H4 (cell line): ENCODE results near the gene TAPT1. TPM values are rescaled to one million over a fixed set of nuclear protein-coding genes. Genes with fewer than 3 reads are reported as not detected.
A peak's percentile ranks its signal among the peaks of the same experiment; 100 is the strongest.

Experiments used
- DNase-seq: peaks from one replicate; pipeline ENCODE4 v3.0.0-alpha.2; 2015; ENCODE audit warnings: low spot score
- total RNA-seq: library from RNA; depleted of rRNA; stranded (reverse); fragments of >200 nt; shearing (Covaris generic); gene quantifications from 2 replicates; pipeline ENCODE4 v1.2.3, GENCODE V29; 2014

The TAPT1 gene
- total RNA-seq, 1 experiment from 2014 or later: 18.6 TPM

DNA sequence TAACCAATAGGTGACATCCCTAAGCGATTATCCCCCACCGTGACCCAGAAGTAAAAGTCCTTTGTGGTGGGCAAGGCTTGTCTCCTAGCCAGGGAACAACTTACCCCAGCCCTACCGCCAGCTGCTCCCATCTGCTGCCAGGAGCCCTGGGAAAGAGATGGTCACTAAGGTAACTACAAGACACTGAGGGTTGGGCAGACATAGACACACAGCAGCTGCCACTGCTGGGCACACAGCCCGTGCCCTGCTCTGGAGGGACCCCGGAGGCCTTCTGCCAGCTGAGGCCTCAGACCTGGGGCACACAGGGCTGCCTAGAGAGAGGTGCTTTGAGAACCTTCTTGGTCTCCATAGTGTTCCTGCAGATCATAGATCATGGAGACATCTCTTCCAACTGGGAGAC is 89.4 kb downstream of the TAPT1 start:
- DNase-seq: no peak

DNA sequence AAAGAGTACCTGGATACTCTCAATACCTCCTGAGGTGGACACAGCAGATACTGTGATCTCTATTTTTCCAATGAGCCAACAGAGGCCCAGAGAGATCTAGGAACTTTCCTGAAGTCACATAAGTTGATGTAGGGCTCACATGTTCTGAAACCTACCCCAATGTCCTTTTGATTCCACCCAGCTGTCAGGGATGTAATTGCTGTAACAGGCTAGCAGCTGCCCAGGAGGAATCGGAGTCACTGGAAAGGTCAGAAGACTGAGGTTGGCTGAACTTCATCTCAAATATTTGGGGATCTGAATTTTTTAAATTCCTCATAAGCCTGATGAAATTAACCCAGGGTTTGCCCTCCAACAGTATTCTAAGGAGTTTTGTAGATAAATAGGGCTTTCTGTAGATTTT is 90.0 kb downstream of the TAPT1 start:
- no peak for DNase-seq

DNA sequence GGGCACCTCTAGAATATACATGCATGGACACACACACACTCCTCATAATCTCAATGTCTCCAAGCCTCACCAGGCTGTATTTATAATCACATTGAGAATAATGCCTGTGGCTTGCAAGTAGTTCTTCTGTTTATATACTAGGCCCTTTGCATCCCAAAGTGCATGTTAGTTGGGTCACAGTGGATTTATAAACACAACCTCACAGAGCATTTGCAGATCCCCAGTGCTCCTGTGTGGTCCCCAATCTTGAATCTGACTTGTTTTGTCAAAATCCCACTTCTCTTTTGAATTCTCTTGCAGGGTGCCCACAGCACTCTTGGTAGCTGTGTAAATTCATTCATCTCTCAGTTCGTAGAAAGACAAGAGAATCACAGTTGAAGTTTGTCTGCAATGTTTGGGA is 92.9 kb downstream of the TAPT1 start:
- DNase-seq: peak; percentile 49

DNA sequence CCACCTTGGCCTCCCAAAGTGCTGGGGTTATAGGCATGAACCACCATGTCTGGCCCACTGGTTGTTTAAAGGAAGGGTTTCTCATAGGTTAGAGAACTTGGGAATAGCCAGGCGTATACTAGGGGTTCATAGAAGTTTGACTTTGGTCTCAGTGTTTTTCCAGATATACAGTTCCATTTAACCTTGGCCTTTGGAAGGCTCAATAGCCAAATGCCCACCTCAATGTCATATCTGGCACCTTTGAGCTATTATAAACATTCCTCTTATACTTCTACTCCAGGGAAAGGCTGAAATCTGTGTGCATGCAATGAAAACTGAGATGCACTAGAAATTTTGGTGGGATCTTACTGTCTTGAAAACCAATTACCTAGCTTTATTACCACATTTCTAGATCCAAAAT is 95.0 kb downstream of the TAPT1 start:
- no peak for DNase-seq

DNA sequence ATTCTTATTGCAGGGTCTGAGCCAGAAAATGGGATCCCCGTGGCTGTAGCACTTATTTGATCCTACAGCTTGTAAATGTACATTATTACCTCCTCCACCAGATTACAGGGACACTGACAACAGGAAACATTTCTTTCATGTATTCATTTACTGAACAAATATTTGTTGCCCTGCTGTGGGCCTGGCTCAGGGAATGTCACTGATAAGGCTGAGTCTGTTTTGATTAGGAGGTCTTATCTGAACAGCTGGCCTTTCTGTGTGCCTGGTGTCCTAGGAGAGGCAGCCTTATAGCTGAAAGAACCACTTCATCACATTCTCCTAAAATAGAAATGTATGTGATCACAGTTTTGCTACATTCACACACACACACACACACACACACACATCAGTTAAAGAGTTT is 96.9 kb downstream of the TAPT1 start:
- no peak for DNase-seq

DNA sequence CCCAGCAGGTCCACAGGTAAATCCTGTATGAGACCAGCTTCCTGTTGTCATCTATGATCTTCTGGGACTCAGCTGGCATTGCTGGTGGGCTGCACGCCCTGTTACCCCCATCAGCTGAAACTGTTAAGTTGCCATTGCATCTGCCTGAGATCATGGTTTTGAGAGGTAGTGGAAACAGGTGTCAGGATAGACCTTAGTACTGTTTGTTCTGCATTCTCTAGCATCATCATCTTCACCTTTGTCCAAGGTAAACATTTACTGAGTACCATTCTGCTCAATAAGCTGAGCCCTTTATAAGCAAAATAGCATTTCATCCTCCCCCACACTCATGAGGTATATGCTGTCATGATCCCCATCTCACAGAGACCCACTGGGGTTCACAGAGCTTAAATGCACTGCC is 99.6 kb downstream of the TAPT1 start:
- DNase-seq: no peak

DNA sequence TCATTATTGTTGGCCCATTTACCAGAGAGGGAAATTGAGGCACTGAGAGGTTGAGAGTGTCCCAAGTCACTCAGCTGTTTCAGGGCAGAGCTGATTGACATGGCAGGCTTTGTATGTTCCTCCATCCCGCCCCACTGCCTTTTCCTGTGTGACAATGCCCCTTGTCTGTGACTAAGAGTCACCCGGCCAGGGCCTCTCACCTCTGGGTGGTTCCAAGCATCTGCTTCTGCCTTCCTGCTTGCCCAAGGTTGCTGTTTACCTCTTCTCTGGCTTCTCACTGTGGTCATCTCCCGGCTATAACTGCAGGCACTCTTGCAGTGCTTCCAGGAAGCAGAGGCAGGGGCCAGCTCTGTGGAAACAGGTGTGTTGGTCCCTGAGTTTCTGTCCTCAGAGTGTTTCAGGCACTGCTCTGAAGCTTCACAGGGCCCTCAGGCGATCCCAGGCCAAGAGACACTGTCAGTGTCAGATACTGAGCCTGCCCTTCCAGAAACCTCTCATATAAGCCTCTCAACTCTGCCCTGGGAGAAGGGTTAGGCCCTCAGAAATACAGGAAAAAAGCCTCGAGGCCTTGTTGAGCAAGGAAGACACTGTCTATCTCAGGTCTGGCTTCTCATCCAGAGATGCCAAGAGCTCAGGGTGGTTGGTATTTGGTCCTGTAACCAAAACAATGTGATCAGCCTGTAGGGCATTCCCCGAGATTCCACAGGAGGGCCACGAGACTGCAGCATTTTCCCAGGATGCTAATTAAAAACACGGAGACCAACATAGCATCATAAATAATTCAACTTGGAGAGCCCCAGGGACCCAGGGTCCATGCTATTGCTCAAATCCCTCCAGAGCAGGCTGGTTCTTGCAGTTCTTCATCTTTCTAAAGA is 100.5 kb downstream of the TAPT1 start:
- DNase-seq: no peak

DNA sequence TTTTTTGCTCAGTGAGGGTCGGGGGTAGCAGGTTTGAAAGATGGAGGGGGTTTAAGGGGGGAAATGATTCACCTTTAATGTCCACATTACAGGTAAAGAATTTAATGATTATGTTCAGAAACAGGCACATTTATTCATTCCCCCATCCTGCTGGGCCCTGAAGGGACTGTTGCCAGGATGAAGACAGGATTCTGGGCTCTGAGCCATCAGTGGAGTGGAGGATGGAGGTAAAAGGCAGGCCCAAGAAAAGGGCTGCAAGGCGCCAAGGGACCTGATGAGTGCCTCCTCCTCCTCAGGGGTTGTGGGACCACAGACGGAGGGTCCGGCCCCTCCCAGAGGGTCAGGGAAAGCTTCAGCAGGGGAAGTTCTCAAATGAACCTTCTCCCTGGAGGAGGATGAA is 102.0 kb downstream of the TAPT1 start:
- no peak for DNase-seq

DNA sequence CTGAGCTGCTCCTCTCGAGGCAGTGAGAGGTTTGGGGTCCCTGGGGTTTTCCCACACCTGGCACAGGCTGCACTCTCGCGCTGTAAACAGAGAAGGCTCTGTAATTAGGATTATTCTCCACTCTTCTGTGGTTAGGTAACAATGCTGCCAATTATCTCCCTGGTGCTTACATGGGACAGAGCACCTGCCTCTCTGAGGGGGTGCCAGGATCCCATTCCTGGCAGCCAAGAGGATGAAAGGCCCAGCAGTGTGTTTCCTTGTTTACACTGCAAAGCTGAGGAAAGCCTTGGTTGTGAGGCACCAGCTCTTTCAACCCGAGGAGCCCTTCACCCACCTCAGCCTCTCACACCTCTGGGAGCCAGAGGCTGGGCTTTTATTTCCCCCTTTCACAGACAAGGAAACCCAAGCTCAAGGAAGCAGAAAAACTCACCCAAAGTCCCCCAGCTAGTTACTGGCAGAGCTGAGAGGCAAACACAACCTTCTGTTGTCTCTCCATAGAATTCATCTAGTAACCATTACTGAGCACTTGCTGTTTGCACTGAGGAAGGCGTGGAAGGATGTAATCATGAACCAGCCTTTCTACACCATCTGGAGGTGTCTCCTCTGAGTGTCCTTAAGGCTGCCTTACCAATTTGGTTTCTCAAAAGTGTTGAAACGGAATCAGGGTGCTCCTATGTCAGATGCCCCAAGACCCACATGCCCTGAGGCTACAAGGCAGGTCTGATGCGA is 102.8 kb downstream of the TAPT1 start:
- DNase-seq: no peak

DNA sequence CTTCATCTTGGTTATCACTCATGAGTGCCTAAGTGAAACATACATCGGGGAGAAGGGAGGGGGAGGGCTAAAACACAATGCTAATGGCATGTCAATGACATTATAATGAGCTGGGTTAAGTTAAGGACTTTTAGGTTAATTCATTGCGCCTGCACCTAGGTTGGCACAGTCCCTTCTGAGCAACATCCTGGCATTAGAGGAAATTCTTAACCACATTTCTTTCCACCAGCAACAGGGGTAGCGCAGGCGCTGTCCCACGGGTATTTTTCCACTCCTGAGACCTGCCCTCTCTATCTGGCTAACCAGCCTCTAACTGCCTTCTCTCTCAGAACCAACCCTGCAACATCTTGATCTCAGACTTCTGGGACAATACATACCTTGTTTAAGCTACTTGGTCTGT is 103.5 kb downstream of the TAPT1 start:
- DNase-seq: no peak

DNA sequence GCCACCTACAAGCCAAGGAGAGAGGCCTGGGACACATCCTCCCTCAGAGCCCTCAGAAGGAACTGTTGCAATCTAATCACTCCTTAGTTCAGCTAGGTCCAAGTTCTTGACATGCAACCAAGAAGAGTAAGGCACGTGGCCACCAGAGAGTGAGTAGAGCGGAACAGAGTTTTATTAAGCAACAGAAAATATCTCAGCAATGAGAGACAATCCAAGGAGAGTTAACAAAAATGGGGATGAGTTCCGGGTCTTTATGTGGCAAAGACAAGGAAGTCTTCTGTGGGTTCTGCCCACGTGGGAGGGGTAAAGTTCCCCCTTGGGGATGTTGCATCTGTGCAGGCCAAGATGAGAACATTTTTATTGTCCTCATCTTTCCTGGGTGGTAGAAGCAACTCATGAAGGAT is 104.0 kb downstream of the TAPT1 start:
- no peak for DNase-seq

DNA sequence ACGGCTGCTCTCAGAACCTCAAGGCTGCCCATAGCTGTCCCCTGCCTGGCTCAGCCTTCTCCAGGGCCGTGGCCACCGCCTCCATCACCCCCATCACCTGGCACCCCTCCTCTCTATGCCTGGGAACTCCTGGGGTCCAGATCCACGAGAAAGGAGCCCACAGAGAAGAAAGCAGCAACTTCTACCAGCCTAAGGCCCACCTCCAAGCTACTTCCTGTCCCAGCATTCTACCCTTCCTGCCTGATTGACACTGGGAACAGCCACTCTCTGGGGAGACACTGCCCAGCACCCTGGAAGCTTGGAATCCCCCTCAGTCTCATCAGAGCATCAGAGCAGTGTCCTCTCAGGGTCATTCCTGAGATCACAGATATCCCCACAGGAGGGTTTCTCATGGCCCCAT is 105.6 kb downstream of the TAPT1 start:
- DNase-seq: no peak

DNA sequence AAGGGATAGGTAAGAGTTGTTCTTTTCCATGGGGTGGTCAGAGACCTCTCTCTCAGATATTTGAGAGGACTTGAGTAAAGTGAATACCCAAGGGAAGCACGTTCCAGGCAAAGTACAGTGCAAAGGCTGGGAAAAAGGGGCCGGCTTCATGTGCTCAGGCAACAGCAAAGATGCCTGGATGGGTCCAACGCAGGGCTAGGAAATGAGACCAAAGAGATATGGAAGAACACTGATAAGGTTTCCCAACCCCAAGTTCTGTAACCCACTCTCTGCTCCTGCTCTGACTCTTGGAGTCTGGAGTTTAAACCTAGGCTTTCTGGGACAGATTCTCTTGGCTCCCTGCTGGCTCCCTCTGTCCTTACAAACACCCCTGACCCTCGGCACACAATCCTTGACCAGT is 106.3 kb downstream of the TAPT1 start:
- DNase-seq: no peak

DNA sequence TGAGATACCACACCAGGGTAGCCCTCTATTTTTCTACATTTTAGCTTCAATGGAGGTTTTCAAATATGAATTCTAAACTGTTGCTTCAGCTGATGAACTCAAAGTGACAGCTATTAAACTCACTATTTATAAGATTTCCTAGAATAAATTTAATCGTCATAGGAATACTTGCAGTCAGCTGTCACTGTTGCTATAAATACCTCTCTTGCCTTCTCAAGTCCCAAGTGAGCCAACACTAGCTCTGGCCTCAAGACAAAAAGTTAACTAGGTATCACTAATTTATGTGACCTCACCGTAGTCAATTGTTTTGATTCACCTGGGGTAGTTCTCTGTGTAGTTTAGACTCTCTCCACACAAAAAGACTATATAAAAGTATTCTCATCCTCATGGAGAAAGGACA is 108.2 kb downstream of the TAPT1 start:
- no peak for DNase-seq

DNA sequence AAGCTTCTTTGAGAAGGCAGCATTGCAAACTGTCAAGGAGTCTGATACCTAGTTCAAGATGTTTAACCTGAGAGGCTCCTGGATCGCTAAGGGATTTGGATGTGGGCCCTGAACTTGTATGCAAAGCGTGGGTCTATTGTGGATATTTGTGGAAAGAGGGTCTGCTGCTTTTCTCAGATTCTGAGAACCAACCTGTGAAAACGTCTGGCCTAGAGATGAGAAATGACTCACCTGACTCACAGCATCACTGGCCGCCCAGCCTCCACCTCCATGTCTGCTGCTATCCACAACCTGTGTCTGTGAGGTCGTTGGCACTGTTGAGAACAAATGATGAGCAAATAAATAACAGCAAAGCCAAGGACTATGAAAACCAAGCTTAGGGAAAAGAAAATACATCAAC is 109.1 kb downstream of the TAPT1 start:
- DNase-seq: no peak

DNA sequence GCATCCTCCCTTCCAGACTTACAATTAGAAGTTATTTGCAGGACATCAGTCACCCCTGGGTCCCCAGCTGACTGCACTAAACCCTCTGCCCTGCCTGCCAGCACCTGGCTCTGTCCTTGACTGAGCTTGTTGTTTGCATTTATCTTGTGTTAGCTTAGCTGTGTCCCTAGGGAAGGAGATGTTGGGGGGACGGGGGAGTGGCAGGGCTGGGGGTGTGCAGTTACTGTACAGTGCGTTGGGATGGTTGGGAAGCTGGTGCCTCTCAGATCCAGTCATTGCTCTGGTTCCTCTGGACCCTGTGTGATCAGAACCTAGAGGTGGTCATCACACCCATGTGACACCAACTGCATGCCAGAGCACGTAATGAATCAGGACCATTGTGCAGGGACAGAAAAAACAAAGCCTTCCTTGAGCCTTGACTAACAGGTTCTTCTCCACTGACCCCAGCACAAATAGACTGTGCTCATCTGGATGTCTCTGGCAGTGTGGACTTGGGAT is 109.7 kb downstream of the TAPT1 start:
- DNase-seq: no peak

DNA sequence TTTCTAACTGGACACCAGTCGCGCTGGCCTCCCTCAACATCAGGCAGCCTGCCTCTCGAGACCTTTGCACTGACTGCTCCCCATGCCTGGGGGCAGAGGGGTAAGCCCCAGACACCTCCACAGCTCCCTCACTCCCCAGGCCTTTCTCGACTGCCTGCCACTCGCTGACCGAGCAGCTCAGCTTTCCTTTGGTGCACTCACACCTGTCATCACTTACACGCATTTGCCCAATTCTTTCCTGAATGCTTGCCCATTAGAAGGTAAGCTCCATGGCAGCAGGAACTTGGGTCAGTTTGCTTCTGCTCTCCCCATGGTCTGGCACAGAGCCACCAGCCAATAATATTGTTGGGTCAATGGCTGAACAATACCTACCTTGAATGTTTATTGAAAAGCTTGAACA is 110.3 kb downstream of the TAPT1 start:
- no peak for DNase-seq

DNA sequence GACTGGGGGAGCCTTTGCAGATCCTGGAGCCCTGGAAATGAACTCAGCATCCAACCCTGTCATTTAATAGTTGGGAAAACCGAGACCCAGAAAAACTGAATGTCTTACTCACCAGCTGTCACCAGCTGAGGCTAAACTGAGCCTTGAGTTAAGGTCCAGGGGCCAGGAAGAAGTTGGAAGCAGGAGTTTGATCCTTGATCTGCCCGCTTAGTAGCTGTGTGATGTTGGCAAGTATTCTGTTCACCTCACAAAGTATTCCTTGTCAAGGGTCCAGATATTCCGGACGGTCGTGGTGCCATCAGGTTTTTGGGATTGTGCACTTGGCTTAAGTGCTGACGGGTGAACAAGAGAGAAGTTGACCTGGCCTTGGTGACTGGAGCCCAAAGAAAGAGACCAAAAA is 111.7 kb downstream of the TAPT1 start:
- no peak for DNase-seq

DNA sequence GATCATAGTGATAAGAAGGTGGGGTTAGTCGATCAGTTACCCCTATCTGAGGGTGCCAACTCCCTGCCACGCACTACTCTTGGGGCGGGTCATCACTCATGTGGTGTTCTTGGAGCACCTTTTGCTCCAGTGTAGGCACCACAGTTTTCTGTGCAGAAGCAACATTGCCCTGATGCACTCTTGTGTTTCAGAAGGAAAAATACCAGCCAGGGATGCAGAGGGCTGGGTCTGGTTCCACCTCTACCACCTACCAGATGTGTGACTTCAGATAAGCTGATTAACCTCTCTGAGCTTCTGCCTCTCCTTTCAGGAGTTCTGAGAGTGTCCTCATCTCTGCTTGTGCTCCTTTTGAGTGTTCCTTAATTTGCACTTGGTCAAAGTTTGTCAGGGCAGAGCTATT is 112.5 kb downstream of the TAPT1 start:
- DNase-seq: no peak

DNA sequence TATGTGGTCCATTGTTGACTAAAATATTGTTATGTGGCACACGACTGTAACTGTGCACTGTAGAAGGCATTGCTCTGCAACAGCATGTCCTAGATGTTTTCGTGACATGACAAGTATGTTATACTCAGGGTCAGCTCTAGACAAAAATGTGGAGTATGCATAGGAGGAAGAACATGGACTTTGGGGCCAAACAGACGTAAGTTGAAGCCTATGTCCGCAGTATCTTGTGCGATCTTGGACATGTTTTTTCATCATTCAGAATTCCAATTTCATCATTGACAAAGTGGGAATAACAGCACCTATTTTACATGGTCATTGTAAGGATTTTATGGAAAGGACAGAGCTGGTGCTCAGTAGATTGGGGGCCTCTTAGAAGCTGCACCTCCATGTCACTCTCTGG is 114.7 kb downstream of the TAPT1 start:
- DNase-seq: no peak

DNA sequence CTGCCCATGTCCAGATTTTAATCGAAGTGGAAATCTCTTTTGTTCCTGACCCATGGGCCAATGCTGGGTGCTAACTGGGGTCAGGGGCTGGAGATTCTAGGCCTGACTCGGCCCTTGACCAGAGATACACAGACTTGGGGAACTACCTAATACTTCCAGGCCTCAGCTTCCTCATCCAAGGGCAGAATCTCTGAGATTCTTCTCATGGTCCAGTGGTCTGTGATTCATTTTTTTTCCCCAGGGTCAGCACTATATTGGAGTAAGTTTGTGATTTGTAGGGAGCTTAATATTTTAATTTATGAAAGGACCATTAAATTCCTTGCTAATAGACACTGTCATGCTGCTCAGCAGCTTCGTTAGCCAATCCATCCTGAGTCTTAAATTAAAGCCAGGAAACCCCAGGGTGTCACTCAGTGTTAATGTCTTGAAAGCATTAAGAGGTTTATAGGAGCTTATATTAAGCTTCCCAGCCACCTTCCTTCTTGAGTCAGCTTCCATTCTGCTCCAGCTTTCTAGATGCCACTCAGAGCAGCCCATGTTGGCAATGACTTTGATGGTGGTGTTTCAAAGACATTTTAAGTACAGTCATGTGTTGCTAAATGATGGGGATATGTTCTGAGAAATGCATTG is 115.5 kb downstream of the TAPT1 start:
- no peak for DNase-seq
